ENCODE data around the gene SPG21. TPM values are rescaled to one million over a fixed set of nuclear protein-coding genes. Genes with fewer than 3 reads are reported as not detected.

Gene SPG21
- total RNA-seq, 1 experiment from 2014 or later: 53.0 TPM

DNA sequence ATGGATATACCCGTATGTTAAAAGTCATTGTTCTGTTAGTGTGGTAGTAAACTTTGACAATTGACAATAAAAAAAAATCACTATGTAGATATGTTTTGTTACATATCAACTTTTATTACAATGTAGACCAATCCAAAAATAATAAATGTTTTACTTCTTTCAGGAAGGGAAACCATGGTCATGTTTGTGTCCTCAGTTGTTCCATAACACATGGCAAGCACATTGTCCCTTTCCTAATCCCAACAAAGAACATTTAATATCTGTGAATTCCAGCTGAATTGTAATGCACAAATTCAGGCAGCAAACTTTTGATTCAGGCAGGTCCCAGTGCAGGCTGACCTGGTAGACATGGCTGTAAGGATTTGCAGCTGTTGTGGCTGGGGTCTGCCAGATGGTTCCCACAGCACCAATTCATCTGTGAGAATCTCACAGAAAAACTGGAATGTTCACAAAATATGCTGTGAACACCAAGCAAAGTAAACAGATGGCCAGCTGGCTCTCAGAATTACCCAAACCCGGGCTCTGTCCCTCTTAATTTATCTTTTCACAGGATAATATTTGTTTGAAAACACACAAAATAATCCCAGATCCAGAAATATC lies 1.9 kb upstream of the SPG21 start:
- TF ChIP-seq, protein P1, sequence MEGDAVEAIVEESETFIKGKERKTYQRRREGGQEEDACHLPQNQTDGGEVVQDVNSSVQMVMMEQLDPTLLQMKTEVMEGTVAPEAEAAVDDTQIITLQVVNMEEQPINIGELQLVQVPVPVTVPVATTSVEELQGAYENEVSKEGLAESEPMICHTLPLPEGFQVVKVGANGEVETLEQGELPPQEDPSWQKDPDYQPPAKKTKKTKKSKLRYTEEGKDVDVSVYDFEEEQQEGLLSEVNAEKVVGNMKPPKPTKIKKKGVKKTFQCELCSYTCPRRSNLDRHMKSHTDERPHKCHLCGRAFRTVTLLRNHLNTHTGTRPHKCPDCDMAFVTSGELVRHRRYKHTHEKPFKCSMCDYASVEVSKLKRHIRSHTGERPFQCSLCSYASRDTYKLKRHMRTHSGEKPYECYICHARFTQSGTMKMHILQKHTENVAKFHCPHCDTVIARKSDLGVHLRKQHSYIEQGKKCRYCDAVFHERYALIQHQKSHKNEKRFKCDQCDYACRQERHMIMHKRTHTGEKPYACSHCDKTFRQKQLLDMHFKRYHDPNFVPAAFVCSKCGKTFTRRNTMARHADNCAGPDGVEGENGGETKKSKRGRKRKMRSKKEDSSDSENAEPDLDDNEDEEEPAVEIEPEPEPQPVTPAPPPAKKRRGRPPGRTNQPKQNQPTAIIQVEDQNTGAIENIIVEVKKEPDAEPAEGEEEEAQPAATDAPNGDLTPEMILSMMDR (conservative IDR thresholded peaks at IDR 0.05; ENCODE audit: low read depth, low read length): no peak
- TF ChIP-seq EZH2phosphoT487 (IDR thresholded peaks at IDR 0.05; ENCODE audit: borderline replicate concordance, low read length) (no peak), EZH2 (IDR thresholded peaks at IDR 0.05; ENCODE audit: low read length, unreplicated experiment) (no peak)
- ChIA-PET CTCF (no interaction called here), POLR2A (ENCODE audit: unreplicated experiment) (no interaction called here)
- no peaks in the 10 kb centered on the region for H3F3A ChIP-seq (ENCODE audit: low read length, unreplicated experiment)
- no peak overlapping the region for H3K27ac ChIP-seq (ENCODE audit: low read length)
- H3K4me2 ChIP-seq (ENCODE audit: low read length): no peak overlapping the region
- no peaks in the 10 kb centered on the region for H3K36me3 ChIP-seq (ENCODE audit: low read depth, low read length)
- H2AFZ ChIP-seq (ENCODE audit: low read length): no peak overlapping the region; the same call in 1 of the 2 replicates
- DNase-seq (no peak), ATAC-seq (no peak)
- no peaks in the 10 kb centered on the region for H3K27me3 ChIP-seq (ENCODE audit: low read length)
- peaks cover 30% of the 10 kb centered on the region for H3K79me2 ChIP-seq (ENCODE audit: low read length)
- H3K9ac ChIP-seq (ENCODE audit: low read length): no peak overlapping the region
- no peaks in the 10 kb centered on the region for H3K9me2 ChIP-seq (replicated peaks; ENCODE audit: low read length)
- no peaks in the 10 kb centered on the region for H4K20me1 ChIP-seq (ENCODE audit: low read length)
- BruUV-seq (replicated peaks): no TSS peak
- H3K9me3 ChIP-seq (ENCODE audit: low read length): no peaks in the 10 kb centered on the region
- H3K4me1 ChIP-seq (ENCODE audit: insufficient read depth, low read length): peaks cover 19% of the 10 kb centered on the region; the same call in 1 of the 2 replicates
- intact Hi-C loops (cut with micrococcal nuclease): no loop called here
- no peak overlapping the region for H3K4me3 ChIP-seq (ENCODE audit: low read length)

DNA sequence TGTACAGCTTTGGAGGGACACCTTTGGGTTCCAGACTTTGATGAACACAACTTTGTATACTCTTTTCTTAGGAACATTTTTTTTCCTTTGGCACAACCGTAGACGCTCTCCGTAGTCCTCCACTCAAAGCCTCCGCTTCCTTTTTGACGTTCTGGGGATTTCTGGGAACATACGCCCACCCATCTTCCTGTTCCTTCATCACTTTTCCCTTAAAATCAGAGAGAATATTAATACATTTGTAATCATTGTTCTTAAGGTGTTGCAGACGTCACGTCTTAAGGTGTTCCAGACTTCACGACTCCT lies 405 bp upstream of the SPG21 start:
- Histone ChIP-seq H3K36me3 (ENCODE audit: low read depth, low read length) (no peaks in the 10 kb centered on the region), H3K27ac (ENCODE audit: low read length) (no peak overlapping the region), H3K4me2 (ENCODE audit: low read length) (peak overlapping the region; percentile 96), H3K4me1 (ENCODE audit: insufficient read depth, low read length) (peaks cover 28% of the 10 kb centered on the region), H4K20me1 (ENCODE audit: low read length) (no peaks in the 10 kb centered on the region), H2AFZ (ENCODE audit: low read length) (peak overlapping the region; percentile 96), H3K9ac (ENCODE audit: low read length) (peak overlapping the region; percentile 33; the same call in 1 of the 2 replicates), H3K79me2 (ENCODE audit: low read length) (peaks cover 44% of the 10 kb centered on the region), H3K27me3 (ENCODE audit: low read length) (no peaks in the 10 kb centered on the region), H3K4me3 (ENCODE audit: low read length) (peak overlapping the region; percentile 97), H3F3A (ENCODE audit: low read length, unreplicated experiment) (no peaks in the 10 kb centered on the region), H3K9me2 (replicated peaks; ENCODE audit: low read length) (no peaks in the 10 kb centered on the region), H3K9me3 (ENCODE audit: low read length) (no peaks in the 10 kb centered on the region)
- DNase-seq (no peak), ATAC-seq (no peak)
- TSS peak; percentile 88 for BruUV-seq (replicated peaks)
- TF ChIP-seq EZH2phosphoT487 (IDR thresholded peaks at IDR 0.05; ENCODE audit: borderline replicate concordance, low read length): no peak
- TF ChIP-seq, protein P1 (conservative IDR thresholded peaks at IDR 0.05; ENCODE audit: low read depth, low read length): no peak
- no peak for TF ChIP-seq EZH2 (IDR thresholded peaks at IDR 0.05; ENCODE audit: low read length, unreplicated experiment)
- CTCF ChIA-PET: no interaction called here
- intact Hi-C loops (cut with micrococcal nuclease): no loop called here
- POLR2A ChIA-PET (ENCODE audit: unreplicated experiment): no interaction called here

DNA sequence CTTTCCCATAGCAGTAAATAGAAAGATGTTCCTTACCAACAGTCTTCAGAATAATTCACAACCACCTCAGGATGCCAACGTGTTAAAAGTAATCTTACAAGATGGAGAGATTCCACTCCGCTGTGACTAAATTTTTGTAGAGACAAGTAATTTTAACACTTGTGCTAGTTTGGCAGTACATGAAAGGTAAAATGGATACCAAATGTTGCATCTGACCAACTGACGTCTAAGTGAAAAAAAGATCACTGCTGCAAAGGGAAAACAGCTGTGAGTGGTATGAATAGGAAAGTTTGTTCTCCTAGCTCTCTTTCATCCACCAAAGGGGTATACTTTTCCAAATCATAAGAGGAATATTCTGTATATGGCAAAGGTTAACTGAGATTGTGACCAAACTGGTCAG lies 2.6 kb downstream of the SPG21 start:
- peak overlapping the region; percentile 47 for H3K4me2 ChIP-seq (ENCODE audit: low read length)
- no peaks in the 10 kb centered on the region for H3K36me3 ChIP-seq (ENCODE audit: low read depth, low read length)
- no peaks in the 10 kb centered on the region for H3F3A ChIP-seq (ENCODE audit: low read length, unreplicated experiment)
- no peak for TF ChIP-seq EZH2 (IDR thresholded peaks at IDR 0.05; ENCODE audit: low read length, unreplicated experiment)
- TF ChIP-seq EZH2phosphoT487 (IDR thresholded peaks at IDR 0.05; ENCODE audit: borderline replicate concordance, low read length): no peak
- TF ChIP-seq, protein P1 (conservative IDR thresholded peaks at IDR 0.05; ENCODE audit: low read depth, low read length): no peak
- POLR2A ChIA-PET (ENCODE audit: unreplicated experiment): no interaction called here
- H3K4me3 ChIP-seq (ENCODE audit: low read length): no peak overlapping the region
- intact Hi-C loops (cut with micrococcal nuclease): loop anchor here (5.0 kb wide), 1 partner anchor 40 kb away; the partner anchor contains the start of gene MTFMT
- ATAC-seq (no peak), DNase-seq (no peak)
- no peaks in the 10 kb centered on the region for H3K9me2 ChIP-seq (replicated peaks; ENCODE audit: low read length)
- peaks cover 32% of the 10 kb centered on the region for H3K4me1 ChIP-seq (ENCODE audit: insufficient read depth, low read length)
- no peak overlapping the region for H3K27ac ChIP-seq (ENCODE audit: low read length)
- no peaks in the 10 kb centered on the region for H4K20me1 ChIP-seq (ENCODE audit: low read length)
- no peaks in the 10 kb centered on the region for H3K27me3 ChIP-seq (ENCODE audit: low read length)
- BruUV-seq (replicated peaks): no TSS peak
- no peak overlapping the region for H2AFZ ChIP-seq (ENCODE audit: low read length)
- H3K9me3 ChIP-seq (ENCODE audit: low read length): no peaks in the 10 kb centered on the region
- H3K79me2 ChIP-seq (ENCODE audit: low read length): peaks cover 55% of the 10 kb centered on the region
- no peak overlapping the region for H3K9ac ChIP-seq (ENCODE audit: low read length)
- CTCF ChIA-PET: no interaction called here

Measured in PC-3 (cell line).